GM21619 (cell line): ENCODE measurements around the gene TSPAN17.
"Not testable (repeated sequence)": the region's sequence is repeated elsewhere in the genome, so short reads cannot be mapped to it uniquely, and the experiment has no call there.

ENCODE experiments used
- ATAC-seq: cut with Tn5 transposase; IDR thresholded peaks from one replicate; pipeline ENCODE4 v1.9.1; 2021; ENCODE audit not compliant: unreplicated experiment

Gene TSPAN17

DNA sequence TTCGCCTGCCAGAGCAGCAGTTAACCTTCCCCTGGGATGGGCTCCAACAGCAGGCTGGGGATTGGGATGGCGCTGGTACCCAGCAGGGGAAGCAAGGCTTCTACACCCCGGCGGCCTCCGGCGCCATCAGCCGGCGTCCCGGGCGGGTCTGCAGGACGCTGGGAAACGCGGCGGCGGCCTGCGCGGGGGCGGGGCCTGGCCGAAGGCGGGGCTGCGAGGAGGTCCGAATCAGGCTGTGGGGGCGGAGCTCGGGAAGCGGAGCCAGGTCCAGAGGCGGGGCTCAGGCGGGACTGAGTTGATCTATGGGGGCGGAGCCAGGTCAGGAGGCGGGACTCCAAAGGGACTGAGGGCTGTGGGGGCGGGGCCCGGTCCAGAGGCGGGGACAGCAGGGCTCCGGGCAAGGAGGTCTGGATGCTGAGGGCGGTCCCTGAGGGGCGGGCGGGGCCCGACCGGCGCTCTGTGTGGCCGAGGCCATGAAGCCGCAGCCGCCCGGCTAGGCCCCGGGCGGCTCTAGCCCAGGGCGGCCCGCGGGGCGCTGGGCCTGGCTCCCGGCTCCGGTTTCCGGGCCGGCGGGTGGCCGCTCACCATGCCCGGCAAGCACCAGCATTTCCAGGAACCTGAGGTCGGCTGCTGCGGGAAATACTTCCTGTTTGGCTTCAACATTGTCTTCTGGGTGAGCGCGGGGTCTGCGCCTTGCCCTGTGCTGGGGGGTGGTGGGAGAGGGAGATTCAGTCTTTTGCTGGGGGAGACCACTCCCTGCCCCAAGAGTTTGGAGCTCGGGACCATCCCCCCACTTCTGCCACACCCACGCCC is at the start of gene TSPAN17:
Gene TSPAN17, plus strand, starts transcription at position 455 of the 813 bp plus-strand sequence. Its CDS starts 132 bp downstream, at position 587.
- peak; percentile 93 for ATAC-seq

GRCh38 chr5:176599749-176600430 is 47.4 kb upstream of the TSPAN17 start:
- not testable (repeated sequence) for ATAC-seq

DNA sequence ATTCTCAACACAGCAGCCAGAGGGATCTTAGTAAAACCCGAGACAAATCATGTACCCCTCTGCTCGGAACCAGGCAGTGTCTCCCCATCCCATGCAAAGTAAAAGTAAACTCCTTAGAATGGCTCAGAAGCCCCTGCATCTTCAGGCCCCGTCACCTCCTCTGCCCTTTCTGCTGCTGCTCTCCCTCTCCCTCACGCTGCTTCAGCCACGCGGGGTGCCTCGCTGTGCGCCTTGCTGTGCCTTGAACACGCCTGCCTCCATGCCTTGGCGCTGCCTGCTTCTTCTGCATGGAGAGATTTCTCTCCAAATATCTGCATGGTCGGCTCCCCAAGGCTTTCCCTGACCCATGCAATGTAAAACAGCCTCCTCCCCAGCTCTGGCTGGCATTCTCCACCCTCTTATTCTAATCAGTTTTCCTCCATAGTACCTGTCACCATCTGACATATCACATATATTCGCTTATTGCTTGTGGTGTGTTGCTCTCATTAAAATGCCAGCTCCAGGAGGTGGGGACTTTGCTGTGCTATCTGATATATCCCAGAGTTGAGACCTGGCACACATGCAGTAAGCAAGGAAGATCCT is 45.3 kb upstream of the TSPAN17 start:
- no peak for ATAC-seq

DNA sequence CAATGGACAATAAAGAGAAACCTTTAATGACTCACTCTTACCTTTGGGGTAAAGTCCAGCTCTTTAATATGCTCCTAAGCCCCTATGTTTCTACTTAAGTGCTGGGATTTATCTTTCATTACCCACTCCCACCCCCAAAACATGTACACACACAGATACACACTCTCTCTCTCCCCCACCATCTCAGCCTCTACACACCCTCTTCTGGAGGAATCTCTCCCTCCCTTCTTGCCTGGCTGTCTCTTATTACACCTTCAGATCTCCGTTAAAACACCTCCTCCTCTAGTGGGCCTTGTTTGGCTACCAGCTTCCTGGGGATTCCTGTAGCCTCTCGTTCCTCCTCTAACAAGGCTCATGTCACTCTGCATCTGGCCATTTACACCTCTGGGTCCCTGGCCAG is 44.2 kb upstream of the TSPAN17 start:
- no peak for ATAC-seq

DNA sequence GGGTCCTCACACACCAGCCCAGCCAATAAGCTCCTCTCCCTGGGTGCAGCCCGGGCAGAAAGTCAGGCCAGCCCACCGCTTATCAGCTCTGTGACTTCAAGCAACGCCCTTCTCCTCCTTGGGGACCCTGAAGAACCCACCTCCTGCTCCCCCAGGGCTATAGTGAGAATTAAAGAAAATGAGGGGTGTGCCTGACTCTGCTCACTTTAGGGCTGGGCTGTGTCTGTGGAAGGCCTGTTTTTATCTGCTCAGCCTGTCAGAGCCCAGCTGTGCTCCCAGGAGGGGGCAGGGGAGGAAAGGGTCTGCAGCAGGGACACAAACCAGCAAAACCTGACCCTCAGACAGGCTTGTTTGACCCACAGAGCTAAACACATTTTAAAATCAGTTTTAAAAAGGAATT is 41.3 kb upstream of the TSPAN17 start:
- ATAC-seq, result no peak

GRCh38 chr5:176606875-176607274 is 40.4 kb upstream of the TSPAN17 start:
- ATAC-seq, result no peak

DNA sequence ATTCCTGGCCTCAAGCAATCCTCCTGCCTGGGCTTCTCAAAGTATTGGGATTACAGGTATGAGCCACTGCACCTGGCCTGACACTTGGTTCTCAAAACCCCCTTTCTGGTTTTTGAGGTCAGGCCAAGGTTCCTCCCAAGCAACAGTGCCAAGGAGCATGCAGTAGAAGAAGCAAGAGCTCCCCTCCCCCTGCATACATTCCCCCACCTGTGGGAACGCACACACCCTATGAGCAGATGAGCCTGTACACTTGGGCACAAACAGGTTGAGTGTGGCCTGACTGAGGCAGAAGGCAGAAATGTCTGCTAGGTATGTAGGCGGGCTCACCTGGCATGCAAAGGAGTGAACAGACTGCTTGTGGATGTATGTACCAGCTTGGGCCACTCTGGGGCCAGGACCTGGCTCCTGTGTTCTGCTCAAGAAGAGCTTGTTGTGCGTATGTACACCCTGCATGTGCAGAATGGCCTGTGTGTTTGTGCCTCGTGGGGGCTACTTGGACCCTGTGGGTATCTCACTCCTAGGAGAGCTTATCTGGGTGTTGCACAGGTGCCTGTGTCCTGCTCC is 39.1 kb upstream of the TSPAN17 start:
- ATAC-seq, result no peak

DNA sequence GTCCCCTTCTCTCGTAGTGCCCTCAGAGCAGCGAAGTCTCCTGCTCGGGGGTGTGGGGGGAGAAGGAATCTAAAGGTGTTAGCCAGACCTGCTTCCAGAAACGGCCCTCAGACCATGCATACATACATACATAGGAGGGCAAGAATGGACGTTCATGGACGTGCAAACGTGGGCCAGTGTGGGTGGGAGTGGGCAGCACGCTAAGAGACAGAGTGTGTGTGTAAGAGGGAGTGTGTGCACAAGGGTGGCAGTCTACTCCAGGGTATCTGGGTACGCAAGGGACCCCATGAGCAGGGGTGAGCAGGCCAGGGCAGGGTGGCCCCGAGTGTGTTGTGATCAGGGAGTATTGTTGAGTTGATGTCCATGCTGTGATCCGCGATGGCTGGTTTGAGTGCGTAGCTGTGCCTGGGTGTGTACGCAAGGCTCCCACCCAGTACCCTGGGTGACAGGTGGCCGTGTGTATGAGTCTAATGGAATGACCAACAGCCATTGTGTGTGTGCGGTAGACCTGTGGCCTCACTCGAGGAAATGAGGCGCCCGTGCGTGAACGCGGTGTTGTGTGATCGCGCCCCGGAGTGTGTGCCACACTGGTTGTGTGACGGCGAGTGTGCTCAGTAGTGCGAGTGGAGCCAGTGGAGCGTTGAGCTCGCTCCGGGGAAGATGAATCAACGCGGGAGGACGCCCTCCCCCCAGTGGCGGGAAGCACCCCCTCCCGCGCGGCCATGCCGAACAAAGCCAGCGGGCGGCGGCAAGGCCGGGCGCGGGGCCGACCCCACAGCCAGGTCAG is 38.2 kb upstream of the TSPAN17 start:
- peak; percentile 24 for ATAC-seq

DNA sequence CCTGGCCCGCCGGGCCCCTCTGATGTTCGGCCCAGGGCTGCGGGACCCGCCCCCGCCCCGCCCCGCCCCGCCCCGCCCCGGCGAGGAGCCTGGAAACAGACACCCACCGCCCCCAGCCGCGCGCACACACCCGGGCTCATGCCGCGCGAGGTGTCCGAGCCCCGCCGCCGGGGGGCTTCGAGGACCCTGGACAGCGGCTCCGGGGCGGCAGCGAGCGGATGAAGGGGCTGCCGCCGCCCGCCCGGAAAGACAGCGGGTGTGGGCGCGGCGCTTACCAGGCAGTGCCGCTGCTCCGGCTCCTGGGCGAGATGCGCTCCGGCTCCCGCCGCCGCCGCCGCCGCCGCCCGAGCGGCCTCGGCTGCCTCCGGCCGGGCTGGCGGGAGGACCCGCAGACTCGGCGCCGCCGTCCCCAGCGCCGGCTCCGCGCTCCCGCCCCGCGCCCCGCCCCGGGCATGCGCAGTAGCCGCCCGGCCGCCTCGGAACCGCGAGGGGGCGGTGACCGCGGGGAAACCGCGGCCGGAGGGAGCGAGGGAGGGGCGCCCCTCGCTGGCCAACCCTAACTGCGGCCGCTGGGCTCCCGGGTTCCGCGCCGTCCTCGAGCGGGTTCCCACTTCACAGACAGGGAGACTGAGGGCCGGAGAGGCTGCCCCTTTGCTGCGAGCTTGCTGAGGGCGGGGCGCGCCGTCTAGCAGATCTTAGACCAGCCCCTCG is 37.4 kb upstream of the TSPAN17 start, which contains the start of gene GPRIN1:
Gene GPRIN1, minus strand, starts transcription at position 433 of the 711 bp plus-strand sequence. CDS start 10,322 bp downstream, outside the sequence.
- ATAC-seq, result peak; percentile 80

DNA sequence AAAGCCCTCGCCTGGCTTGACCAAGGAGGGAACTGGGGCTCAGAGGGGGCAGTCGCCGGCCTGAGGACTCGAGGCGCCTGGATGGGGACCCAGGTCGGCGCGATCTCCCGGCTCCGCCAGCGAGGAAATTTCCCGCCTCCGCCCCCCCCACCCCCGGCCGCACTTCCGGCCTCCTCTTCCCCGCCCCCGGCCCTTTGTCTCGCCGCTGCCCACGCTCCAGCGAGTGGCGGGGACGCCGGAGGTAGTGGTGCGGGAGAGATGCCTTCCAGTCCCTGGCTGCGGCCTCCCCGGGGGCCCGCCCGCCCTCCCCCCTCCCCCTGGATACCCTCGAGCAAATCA is 36.9 kb upstream of the TSPAN17 start:
- ATAC-seq, result peak; percentile 19

DNA sequence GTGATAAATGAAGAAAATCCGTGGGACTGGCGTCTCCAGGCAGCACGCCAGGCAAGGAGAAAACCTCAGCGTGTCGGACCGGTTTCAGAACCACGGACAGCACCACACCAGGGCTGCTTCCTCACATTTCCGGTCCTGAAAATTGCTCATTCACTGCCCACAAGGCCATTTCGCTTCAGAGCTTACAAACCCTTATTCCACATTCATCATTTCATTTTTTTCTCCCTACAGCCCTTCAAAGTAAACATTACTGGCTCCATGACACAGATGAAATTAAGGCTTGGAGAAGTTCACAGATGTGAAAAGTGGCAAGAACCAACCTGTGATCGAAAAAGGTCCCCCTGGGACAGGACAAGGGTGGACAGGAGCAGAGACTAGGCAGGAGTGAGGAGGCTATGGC is 35.8 kb upstream of the TSPAN17 start:
- ATAC-seq, result no peak

DNA sequence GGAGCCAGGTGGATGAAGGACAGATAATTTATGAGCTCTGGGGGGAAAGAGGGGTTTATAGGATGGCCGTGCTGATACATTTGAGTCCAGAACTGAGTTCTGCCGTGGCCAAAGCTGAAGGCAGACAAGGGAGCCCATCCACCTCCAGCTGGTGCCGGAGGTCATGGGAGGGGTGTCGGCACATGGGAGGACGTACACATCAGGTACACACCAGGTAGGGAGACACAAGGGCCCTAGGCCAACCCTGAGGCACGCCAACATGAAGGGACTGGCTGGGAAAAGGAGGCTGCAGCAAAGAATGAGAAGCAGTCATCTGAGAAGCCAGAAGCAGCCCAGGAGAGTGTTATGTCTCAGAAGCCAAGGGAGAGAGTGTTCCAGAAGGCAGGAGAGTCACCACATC is 35.3 kb upstream of the TSPAN17 start:
- ATAC-seq, result no peak

GRCh38 chr5:176612855-176613254 is 34.4 kb upstream of the TSPAN17 start:
- no peak for ATAC-seq

- no peak for ATAC-seq
Measured at GRCh38 chr5:176614805-176615478, 32.3 kb upstream of the TSPAN17 start.

DNA sequence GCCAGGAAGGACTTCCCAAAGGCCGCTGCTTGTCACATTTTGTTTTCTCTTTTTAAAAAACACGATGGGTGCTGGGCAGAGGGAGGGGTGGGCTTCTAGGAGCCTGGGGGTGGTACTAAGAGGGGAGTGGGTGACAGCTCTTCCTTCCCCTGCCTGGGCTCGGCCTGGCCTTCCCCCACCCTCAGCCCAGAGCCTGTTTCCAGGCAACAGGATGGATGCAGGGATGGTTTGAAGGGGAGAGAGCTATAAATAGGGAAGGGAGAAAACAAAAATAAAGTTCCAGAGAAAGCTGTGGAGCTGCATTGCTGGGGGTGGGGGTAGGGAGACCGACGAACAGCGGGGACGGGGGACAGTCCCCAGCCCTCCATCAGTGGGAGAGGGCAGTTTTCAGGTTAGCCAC is 30.8 kb upstream of the TSPAN17 start:
- no peak for ATAC-seq

- ATAC-seq, result no peak
Measured at GRCh38 chr5:176618783-176619182, 28.5 kb upstream of the TSPAN17 start.

- peak; percentile 89 for ATAC-seq
Measured at GRCh38 chr5:176619203-176619568, 28.1 kb upstream of the TSPAN17 start.

- no peak for ATAC-seq
Measured at GRCh38 chr5:176619569-176620332, 27.5 kb upstream of the TSPAN17 start.
